HepG2 (cell line): ENCODE measurements around the gene DGUOK. TPM values are rescaled to one million over a fixed set of nuclear protein-coding genes. Genes with fewer than 3 reads are reported as not detected.

Experiments used
- ATF7-NPFF ChIP-seq: sonication (generic); formaldehyde crosslinking; IDR thresholded peaks from 2 replicates; pipeline ENCODE4 v1.8.1; 2023; ENCODE audit warnings: mild to moderate bottlenecking, low read depth, missing genetic modification reagents, moderate library complexity
- BORCS8-MEF2B ChIP-seq: sonication (generic); formaldehyde crosslinking; IDR thresholded peaks from 2 replicates; pipeline ENCODE4 v1.8.0; 2022; ENCODE audit warnings: mild to moderate bottlenecking, missing genetic modification reagents
- HOXD1 ChIP-seq: sonication (generic); formaldehyde crosslinking; IDR thresholded peaks from 2 replicates; pipeline ENCODE4 v1.5.0; 2020; ENCODE audit warnings: missing genetic modification reagents
- KAT2B ChIP-seq: fragments of 150-350 bp; IDR thresholded peaks from 2 replicates; pipeline ENCODE4 v1.6.1; 2014; ENCODE audit warnings: low read depth, low read length, borderline replicate concordance
- KDM3A ChIP-seq: IDR thresholded peaks from 2 replicates; pipeline ENCODE4 v1.6.1; 2018; ENCODE audit warnings: low read depth, missing compliant biosample characterization
- MED8 ChIP-seq: sonication (generic); formaldehyde crosslinking; IDR thresholded peaks from 2 replicates; pipeline ENCODE4 v1.8.1; 2023; ENCODE audit warnings: mild to moderate bottlenecking, missing genetic modification reagents; ENCODE audit not compliant: insufficient replicate concordance
- NONO ChIP-seq, 2 experiments: fragments of 450-650 bp in 1 of 2; sonication (generic) in 1 of 2; formaldehyde crosslinking in 1 of 2; IDR thresholded peaks in 1 of 2; conservative IDR thresholded peaks in 1 of 2; 2 replicates each; pipeline versions ENCODE4 v1.6.1 to v1.8.0; 2017 to 2022; ENCODE audit warnings: mild to moderate bottlenecking in 1 of 2, missing genetic modification reagents in 1 of 2, moderate library complexity in 1 of 2
- PHF5A ChIP-seq: IDR thresholded peaks from one replicate; pipeline ENCODE4 v1.6.1; 2018; ENCODE audit warnings: low read depth, missing genetic modification reagents; ENCODE audit not compliant: unreplicated experiment
- PRDM10 ChIP-seq: sonication (generic); formaldehyde crosslinking; IDR thresholded peaks from 2 replicates; pipeline ENCODE4 v1.4.0; 2020; ENCODE audit warnings: low read depth, missing genetic modification reagents
- RAD51 ChIP-seq: fragments of 450-650 bp; IDR thresholded peaks from 2 replicates; pipeline ENCODE4 v1.6.1; 2016; ENCODE audit warnings: borderline replicate concordance
- SOX6 ChIP-seq, 2 experiments: fragments of 450-650 bp in 1 of 2; sonication (generic) in 1 of 2; formaldehyde crosslinking in 1 of 2; IDR thresholded peaks; 2 replicates each; pipeline versions ENCODE4 v1.4.0 to v1.6.1; 2017 to 2020; ENCODE audit warnings: antibody characterized with exemption in 1 of 2, mild to moderate bottlenecking in 1 of 2, missing genetic modification reagents in 1 of 2
- TCF7 ChIP-seq: sonication (generic); IDR thresholded peaks from 2 replicates; pipeline ENCODE4 v1.6.1; 2016; ENCODE audit warnings: antibody characterized with exemption, low read depth
- U2AF2 ChIP-seq: fragments of 200-400 bp; formaldehyde crosslinking; IDR thresholded peaks from 2 replicates; pipeline ENCODE4 v1.6.1; 2017; ENCODE audit warnings: low read depth, mild to moderate bottlenecking, low read length
- ZNF180 ChIP-seq: sonication (generic); formaldehyde crosslinking; IDR thresholded peaks from 2 replicates; pipeline ENCODE4 v1.4.0; 2020; ENCODE audit warnings: low read depth, missing genetic modification reagents, borderline replicate concordance
- ZNF337 ChIP-seq: sonication (generic); formaldehyde crosslinking; IDR thresholded peaks from 2 replicates; pipeline ENCODE4 v1.5.1; 2020; ENCODE audit warnings: missing genetic modification reagents, low read depth, mild to moderate bottlenecking, borderline replicate concordance
- ZNF501 ChIP-seq: sonication (generic); formaldehyde crosslinking; IDR thresholded peaks from 2 replicates; pipeline ENCODE4 v1.5.1; 2020; ENCODE audit warnings: mild to moderate bottlenecking, moderate library complexity, missing genetic modification reagents
- ZNF674 ChIP-seq: sonication (generic); formaldehyde crosslinking; IDR thresholded peaks from 2 replicates; pipeline ENCODE4 v1.5.0; 2020; ENCODE audit warnings: low read depth, mild to moderate bottlenecking, missing genetic modification reagents
- ZNF792 ChIP-seq: IDR thresholded peaks from 2 replicates; pipeline ENCODE4 v1.6.1; 2016
- polyA plus RNA-seq, 8 experiments: library from polyadenylated mRNA; depleted of rRNA in 3 of 8; stranded (reverse) in 7 of 8; unstranded in 1 of 8; fragments of >200 nt; fragmentation: Illumina TruSeq in 4 of 8; extraction: Trizol in 4 of 8; gene quantifications; 2 replicates each; pipeline versions ENCODE4 v1.2.1 to v1.2.3, GENCODE V29; 2011 to 2016; ENCODE audit warnings: low read depth in 4 of 8, missing spikeins in 1 of 8, mixed read lengths in 1 of 8; ENCODE audit not compliant: insufficient read depth in 1 of 8
- total RNA-seq, 5 experiments: library from RNA; depleted of rRNA; stranded (reverse); fragments of >200 nt; fragmentation: Illumina TruSeq; extraction: Trizol; gene quantifications; 2 replicates each; pipeline ENCODE4 v1.2.3, GENCODE V29; 2016; ENCODE audit warnings: low read depth in 1 of 5
- TF ChIP-seq, protein P1 (sequence below): sonication (generic); formaldehyde crosslinking; conservative IDR thresholded peaks from 2 replicates; pipeline ENCODE4 v1.4.0; 2020; ENCODE audit warnings: mild to moderate bottlenecking, missing genetic modification reagents, moderate library complexity
- TF ChIP-seq, protein P2 (sequence below): sonication (generic); formaldehyde crosslinking; IDR thresholded peaks from 2 replicates; pipeline ENCODE4 v1.4.0; 2020; ENCODE audit warnings: mild to moderate bottlenecking, missing genetic modification reagents

Gene DGUOK
- total and polyA plus RNA-seq, 2 of the 13 experiments (the other 11 are each of a cell fraction or from before 2014, with no cell fraction given): 105 to 137 TPM

DNA sequence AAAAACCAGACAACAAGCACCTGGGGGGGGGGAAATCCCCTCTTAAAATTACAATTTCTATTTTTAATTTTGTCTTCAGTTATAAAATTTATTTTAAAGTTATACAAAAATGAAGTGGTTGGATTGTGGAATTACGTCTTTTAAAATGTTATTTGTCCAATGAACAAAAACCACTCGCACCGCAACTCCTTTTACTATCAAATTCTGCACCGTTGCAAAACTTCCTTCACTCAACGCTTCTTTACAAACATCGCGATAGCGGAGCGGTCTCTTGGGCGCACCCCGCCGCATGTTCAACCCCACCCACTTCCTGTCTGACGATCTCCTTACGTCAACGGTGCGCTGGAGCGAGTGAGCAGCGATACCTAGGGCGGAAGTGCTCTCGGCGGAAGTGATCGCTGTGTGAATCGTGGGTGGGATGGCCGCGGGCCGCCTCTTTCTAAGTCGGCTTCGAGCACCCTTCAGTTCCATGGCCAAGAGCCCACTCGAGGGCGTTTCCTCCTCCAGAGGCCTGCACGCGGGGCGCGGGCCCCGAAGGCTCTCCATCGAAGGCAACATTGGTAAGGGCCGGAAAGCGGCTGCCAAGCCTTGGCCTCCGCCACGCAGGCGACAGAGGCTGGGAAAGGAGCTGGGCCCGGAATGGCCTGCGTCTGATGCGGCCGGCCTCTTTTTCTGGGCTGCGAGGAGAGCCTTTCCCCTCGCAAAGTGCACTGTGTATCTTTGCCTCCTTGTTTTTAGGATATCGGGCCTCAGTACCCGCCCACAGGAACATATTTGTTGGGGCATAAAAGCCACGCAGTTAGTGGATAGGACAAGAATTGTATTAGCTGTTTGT lies at the start of gene DGUOK (continued):
- TF ChIP-seq HOXD1 (CRISPR knock-in tag) (peak; percentile 97), ZNF337 (CRISPR knock-in tag) (no peak), KDM3A (CRISPR knock-in tag) (no peak), KAT2B (no peak), ZNF501 (peak; percentile 100), ZNF674 (CRISPR knock-in tag) (no peak), RAD51 (no peak), ZNF180 (no peak), TCF7 (no peak), PHF5A (CRISPR knock-in tag) (peak; percentile 87), ATF7-NPFF (CRISPR knock-in tag) (peak; percentile 88; the same call in 1 of the 2 replicates), BORCS8-MEF2B (CRISPR knock-in tag) (peak; percentile 98), ZNF792 (CRISPR knock-in tag) (peak; percentile 53; the same call in 1 of the 2 replicates), PRDM10 (CRISPR knock-in tag) (no peak), NONO (IDR thresholded peaks at IDR 0.05) (no peak), NONO (CRISPR knock-in tag; conservative IDR thresholded peaks at IDR 0.05) (peak; percentile 98), U2AF2 (no peak), SOX6 (IDR thresholded peaks at IDR 0.05) (no peak), SOX6 (CRISPR knock-in tag; IDR thresholded peaks at IDR 0.05) (peak; percentile 72; the same call in 1 of the 2 replicates), MED8 (CRISPR knock-in tag) (no peak)
- TF ChIP-seq, protein P1, sequence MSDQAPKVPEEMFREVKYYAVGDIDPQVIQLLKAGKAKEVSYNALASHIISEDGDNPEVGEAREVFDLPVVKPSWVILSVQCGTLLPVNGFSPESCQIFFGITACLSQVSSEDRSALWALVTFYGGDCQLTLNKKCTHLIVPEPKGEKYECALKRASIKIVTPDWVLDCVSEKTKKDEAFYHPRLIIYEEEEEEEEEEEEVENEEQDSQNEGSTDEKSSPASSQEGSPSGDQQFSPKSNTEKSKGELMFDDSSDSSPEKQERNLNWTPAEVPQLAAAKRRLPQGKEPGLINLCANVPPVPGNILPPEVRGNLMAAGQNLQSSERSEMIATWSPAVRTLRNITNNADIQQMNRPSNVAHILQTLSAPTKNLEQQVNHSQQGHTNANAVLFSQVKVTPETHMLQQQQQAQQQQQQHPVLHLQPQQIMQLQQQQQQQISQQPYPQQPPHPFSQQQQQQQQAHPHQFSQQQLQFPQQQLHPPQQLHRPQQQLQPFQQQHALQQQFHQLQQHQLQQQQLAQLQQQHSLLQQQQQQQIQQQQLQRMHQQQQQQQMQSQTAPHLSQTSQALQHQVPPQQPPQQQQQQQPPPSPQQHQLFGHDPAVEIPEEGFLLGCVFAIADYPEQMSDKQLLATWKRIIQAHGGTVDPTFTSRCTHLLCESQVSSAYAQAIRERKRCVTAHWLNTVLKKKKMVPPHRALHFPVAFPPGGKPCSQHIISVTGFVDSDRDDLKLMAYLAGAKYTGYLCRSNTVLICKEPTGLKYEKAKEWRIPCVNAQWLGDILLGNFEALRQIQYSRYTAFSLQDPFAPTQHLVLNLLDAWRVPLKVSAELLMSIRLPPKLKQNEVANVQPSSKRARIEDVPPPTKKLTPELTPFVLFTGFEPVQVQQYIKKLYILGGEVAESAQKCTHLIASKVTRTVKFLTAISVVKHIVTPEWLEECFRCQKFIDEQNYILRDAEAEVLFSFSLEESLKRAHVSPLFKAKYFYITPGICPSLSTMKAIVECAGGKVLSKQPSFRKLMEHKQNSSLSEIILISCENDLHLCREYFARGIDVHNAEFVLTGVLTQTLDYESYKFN: peak; percentile 56
- TF ChIP-seq, protein P2, sequence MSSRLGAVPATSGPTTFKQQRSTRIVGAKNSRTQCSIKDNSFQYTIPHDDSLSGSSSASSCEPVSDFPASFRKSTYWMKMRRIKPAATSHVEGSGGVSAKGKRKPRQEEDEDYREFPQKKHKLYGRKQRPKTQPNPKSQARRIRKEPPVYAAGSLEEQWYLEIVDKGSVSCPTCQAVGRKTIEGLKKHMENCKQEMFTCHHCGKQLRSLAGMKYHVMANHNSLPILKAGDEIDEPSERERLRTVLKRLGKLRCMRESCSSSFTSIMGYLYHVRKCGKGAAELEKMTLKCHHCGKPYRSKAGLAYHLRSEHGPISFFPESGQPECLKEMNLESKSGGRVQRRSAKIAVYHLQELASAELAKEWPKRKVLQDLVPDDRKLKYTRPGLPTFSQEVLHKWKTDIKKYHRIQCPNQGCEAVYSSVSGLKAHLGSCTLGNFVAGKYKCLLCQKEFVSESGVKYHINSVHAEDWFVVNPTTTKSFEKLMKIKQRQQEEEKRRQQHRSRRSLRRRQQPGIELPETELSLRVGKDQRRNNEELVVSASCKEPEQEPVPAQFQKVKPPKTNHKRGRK: no peak
